Measurements from ENCODE around the gene CSPG4. TPM values are rescaled to one million over a fixed set of nuclear protein-coding genes. Genes with fewer than 3 reads are reported as not detected.
A peak's percentile ranks its signal among the peaks of the same experiment; 100 is the strongest.

The CSPG4 gene
- total and polyA plus RNA-seq, 2 of the 4 experiments (the other 2 are of a cell fraction): 12.4 to 28.4 TPM

DNA sequence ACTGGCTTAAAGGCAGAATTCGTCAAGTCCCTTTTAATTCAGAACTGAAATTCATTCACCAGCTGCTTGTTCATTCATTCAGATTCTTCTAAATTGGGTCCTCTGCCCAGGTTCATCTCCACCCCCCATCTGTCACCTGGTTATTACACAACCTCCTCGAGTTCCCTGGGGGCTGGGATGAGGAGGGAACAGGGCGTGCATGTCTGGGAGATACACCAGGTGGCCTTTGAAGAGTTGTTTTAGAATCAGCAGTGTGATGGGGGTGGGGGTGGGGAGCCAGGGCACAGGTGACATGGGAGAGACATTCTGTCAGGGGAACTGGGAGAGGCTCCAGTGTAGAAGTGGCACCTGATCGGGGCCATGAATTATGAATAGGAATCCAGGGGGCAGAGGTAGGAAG, 56.7 kb downstream of the CSPG4 start:
- Histone ChIP-seq H2BK120ac (ENCODE audit: low read depth, low read length) (no peak overlapping the region), H3K9me3 (ENCODE audit: control insufficient read depth, insufficient read depth, low read length) (no peaks in the 10 kb centered on the region), H4K20me1 (ENCODE audit: insufficient read depth, low read length) (peaks cover 81% of the 10 kb centered on the region), H4K5ac (ENCODE audit: low read depth, low read length) (no peak overlapping the region), H2BK5ac (ENCODE audit: low read depth, low read length, poor library complexity, severe bottlenecking) (no peak overlapping the region), H3K56ac (ENCODE audit: extremely low read depth, insufficient read depth, low read length) (no peak overlapping the region), H2AFZ (replicated peaks; ENCODE audit: low read length, poor library complexity) (no peak overlapping the region), H4K8ac (ENCODE audit: low read depth in 2 of 2, low read length in 2 of 2) (no peak overlapping the region), H3K9me1 (ENCODE audit: insufficient read depth, low read length) (peaks cover 37% of the 10 kb centered on the region), H3K4me2 (ENCODE audit: low read depth, low read length) (no peak overlapping the region), H2BK20ac (ENCODE audit: low read depth, low read length) (no peak overlapping the region), H4K91ac (ENCODE audit: insufficient read depth, low read depth, low read length) (no peak overlapping the region), H3K14ac (replicated peaks; ENCODE audit: low read depth, low read length) (no peak overlapping the region), H2BK15ac (ENCODE audit: low read depth, low read length) (no peak overlapping the region), H2AK5ac (ENCODE audit: low read depth, low read length) (no peak overlapping the region), H3K27me3 (ENCODE audit: control insufficient read depth, insufficient read depth, low read length) (no peaks in the 10 kb centered on the region), H3K36me3 (ENCODE audit: control insufficient read depth, insufficient read depth, low read length) (peaks cover 65% of the 10 kb centered on the region), H3K4me1 (ENCODE audit: control insufficient read depth, insufficient read depth, low read length) (peaks cover 35% of the 10 kb centered on the region), H3K4ac (ENCODE audit: low read depth, low read length) (no peak overlapping the region), H3K23ac (ENCODE audit: low read depth, low read length) (no peak overlapping the region), H3K9ac (ENCODE audit: low read depth, low read length) (no peak overlapping the region), H2AK9ac (replicated peaks; ENCODE audit: low read depth, low read length, poor library complexity) (no peak overlapping the region), H3K27ac (ENCODE audit: insufficient read depth, low read length) (no peak overlapping the region), H3K4me3 (ENCODE audit: insufficient read depth, low read depth, low read length) (no peak overlapping the region), H3K18ac (ENCODE audit: low read depth, low read length) (no peak overlapping the region), H3K79me1 (ENCODE audit: low read depth in 1 of 2, low read length in 2 of 2) (peaks cover 14 to 96% of the 10 kb centered on the region in 2 experiments)
- ATAC-seq (ENCODE audit: low read depth) (no peak), DNase-seq (no peak)
- in situ Hi-C loops (cut with MboI; ENCODE audit: low sequenced_read_pairs) (no loop called here), intact Hi-C loops (cut with micrococcal nuclease) (no loop called here), dilution Hi-C loops (cut with HindIII; ENCODE audit: low sequenced_read_pairs, unreplicated experiment) (no loop called here)
- TF ChIP-seq BHLHE40 (IDR thresholded peaks at IDR 0.05; ENCODE audit: low read depth, low read length) (no peak), CEBPB (IDR thresholded peaks at IDR 0.05; ENCODE audit: low read depth, low read length) (peak; percentile 13; the same call in 1 of the 2 replicates)
- ChIA-PET POLR2A (ENCODE audit: unreplicated experiment) (no interaction called here), CTCF (no interaction called here)
- no TSS peak for BruUV-seq (replicated peaks)
- WGBS, 2 experiments (ENCODE audit: extremely low coverage in 2 of 2, insufficient read length in 1 of 2): 100% methylated on average over 1 of the region's 4 CpGs; no CpG with 5 or more reads in 1 of the 2 experiments

Measured in IMR-90 (cell line).